Suppressor macrophage treated with lipopolysaccharide for 1 hour (primary cell): ENCODE results near the gene SLC22A25.
A peak's percentile ranks its signal among the peaks of the same experiment; 100 is the strongest.
"Not testable (repeated sequence)": the region's sequence is repeated elsewhere in the genome, so short reads cannot be mapped to it uniquely, and the experiment has no call there.

Experiments
- DNase-seq, 3 donors: peaks; one replicate each; pipeline ENCODE4 v3.0.0-alpha.2; 2020 to 2022

SLC22A25 gene

DNA sequence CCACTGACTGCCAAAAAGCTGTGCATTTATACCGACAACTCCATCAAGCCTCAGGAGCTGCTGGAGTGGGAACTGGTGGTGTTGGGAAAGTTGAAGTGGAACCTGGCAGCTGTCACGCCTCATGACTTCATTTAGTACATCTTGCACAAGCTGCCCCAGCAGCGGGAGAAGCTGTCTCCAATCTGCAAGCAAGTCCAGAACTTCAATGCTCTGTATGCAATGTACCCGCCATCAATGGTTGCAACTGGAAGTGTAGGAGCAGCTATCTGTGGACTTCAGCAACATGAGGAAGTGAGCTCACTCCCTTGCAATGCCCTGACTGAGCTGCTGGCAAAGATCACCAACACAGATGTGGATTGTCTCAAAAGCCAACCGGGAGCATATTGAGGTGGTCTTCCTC, at the start of gene SLC22A25:
TSS of gene SLC22A25 (minus strand) at position 67 of the 400 bp plus-strand sequence. CDS start 13,947 bp downstream, outside the sequence.
- DNase-seq, result peak in 1 of 3 donors; percentile 0

DNA sequence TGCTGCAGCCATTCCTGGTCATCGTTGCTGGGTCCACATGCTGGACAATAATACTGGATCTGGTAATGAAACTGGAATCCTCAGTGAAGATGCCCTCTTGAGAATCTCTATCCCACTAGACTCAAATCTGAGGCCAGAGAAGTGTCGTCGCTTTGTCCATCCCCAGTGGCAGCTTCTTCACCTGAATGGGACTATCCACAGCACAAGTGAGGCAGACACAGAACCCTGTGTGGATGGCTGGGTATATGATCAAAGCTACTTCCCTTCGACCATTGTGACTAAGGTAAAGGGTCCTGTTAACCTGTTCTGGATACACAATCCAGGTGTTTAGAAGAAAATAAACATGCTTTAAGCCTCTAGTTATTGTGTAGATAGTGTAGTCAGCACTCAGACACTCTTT, 46.9 kb upstream of the SLC22A25 start:
- DNase-seq, result no peak

DNA sequence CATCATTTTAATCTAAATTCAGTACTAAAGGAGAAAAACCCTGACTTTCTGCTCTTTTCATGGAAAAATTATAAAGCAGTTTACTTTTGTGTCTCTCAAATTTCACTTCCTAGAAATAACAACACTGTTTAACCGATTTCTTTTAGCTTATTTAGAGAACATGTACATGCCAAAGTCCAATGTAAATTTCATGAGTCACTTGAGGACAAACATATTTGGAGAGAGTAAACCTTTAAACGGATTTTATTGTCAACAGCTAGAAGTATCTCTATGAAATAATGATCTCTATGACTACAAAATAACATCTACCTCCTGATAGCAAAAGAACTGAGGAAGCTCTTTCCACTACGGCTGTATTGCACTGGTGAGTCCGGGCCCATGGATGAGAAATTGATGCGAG, 46.3 kb upstream of the SLC22A25 start:
- DNase-seq, result no peak

DNA sequence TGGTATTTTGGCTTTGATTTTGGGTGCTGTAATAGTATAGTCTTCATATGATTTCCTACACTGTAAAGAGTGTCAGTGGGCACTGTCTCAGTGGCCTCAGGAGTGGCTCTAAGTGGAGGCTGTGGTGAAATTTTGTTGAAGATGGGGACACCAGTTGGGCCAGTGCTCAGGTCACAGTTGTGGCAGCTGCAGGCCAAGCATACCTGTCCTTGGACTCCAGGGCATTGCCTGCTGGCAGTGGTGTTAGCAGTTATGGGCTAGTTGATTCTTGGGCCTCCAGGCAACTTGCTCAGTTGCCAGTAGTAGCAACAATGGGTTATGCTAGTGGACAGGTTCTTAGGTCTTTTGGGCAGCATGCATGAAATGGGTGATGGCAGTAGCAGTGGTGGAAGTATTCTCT, 39.2 kb upstream of the SLC22A25 start:
- DNase-seq, result no peak

DNA sequence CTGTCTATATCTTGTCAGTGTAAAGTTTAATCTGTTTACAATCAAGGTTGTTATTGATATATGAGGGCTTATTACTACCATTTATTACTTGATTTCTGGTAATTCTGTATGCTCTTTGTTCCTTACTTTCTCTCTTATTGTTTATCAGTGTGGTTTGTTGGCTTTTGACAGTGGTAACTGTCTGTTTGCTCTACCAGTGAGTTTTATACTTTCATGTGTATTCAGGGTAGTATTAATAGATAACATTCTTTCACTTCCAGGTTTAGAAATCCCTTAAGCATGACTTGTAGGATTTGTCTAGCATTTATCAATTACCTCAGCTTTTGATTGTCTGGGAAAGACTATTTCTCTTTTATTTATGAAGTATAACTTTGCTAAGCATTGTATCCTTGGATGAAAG, 37.5 kb upstream of the SLC22A25 start:
- DNase-seq, result no peak

DNA sequence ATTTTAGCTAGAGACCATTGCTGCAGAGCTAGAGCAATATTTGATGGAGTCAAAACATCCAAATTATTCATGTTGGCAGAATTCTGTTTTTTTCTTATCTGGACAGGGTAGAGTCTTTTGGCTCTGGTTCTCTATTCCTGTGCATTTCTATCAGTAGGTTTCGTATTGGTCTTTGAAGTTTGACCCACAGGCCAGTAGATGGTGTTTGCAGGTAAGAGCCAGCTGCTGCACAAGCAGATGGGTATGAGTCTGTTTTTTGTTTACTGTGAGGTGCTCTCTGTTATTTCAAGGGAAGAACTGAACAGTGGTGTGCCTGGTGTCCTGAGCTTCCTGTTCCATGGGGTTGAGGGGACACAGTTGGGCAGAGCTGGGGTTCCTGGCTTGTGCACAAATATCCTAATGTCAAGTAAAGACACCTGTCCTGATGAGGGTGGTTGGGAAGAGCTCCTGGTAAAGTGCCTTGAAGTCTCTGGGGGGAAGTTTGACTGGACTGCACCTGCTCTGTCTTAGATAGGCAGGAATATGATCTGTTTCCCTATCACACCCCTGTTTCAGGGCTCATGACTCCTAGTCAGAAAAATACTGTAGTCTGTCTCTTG, 34.0 kb upstream of the SLC22A25 start:
- DNase-seq, result no peak

DNA sequence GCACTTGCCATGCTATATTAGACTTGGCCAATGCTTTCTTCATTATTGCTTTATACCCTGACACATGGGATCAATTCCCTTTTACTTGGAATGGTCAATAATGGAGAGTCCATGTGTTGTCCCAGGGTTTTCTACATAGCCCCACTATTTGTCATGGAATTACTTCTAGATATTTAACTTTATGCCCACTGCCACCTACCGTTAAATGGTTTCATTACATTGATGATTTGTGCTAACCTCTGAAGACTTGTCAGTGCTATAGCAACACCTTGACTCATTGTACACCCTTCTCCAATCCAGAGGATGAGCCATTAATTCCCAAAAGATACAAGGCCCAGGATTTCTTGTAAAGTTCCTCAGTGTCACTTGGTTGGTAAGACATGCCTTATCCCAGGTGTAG, 31.4 kb upstream of the SLC22A25 start:
- DNase-seq, result no peak

DNA sequence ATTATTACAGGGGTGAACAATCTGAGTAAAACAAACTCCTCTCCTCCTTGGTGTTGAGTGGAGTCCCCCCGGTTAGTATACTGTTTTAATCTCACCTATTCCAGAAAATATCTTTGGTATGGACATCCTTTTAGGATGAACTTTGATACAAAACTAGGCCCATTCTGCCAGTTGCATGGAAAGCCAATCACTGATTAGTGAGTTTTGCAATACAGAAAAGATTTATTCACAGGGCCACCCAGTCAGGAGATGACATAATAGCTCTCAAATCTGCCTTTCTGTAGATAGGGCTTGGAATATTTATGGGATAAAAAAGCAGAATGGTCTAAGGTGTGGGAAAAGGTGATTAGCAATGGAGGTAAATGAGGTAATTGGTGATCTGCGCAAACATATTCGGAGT, 30.3 kb upstream of the SLC22A25 start:
- DNase-seq, result no peak

DNA sequence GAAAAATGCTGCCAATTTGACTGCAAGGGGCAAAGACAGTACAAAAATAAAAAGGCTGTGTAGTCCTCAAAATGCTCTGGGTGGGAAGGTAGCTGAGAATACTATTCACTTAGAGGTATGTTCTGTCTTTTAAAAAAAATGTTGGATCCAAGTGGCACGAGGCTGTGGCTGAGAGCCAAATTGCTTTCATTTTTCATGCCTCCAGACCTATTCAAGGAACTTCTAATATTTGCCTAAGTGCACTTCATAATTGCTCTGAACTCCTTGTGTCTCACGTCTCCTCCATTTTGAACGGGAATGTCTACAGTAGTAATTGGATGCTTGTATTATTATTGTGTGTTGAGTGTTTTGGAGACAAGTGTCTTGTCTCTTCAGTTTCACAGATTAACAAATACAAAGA, 19.1 kb upstream of the SLC22A25 start:
- DNase-seq, result no peak

DNA sequence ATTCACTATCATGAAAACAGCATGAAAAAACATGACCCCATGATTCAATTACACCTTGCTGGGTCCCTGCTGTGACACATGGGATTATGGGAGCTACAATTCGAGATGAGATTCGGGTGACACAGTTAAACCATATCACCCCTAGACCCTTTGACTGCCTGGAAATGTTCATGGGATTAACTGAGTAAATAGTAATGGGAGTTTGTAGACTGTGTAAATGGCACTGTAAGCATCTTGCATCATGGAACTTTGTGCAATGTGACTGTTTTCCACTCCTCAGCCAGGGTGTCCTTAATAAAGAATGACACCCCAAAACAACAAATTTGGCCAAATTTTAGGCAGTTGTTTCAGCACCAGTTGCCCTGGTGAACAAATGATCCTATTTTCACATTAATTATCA, 7.9 kb upstream of the SLC22A25 start:
- no peak for DNase-seq

DNA sequence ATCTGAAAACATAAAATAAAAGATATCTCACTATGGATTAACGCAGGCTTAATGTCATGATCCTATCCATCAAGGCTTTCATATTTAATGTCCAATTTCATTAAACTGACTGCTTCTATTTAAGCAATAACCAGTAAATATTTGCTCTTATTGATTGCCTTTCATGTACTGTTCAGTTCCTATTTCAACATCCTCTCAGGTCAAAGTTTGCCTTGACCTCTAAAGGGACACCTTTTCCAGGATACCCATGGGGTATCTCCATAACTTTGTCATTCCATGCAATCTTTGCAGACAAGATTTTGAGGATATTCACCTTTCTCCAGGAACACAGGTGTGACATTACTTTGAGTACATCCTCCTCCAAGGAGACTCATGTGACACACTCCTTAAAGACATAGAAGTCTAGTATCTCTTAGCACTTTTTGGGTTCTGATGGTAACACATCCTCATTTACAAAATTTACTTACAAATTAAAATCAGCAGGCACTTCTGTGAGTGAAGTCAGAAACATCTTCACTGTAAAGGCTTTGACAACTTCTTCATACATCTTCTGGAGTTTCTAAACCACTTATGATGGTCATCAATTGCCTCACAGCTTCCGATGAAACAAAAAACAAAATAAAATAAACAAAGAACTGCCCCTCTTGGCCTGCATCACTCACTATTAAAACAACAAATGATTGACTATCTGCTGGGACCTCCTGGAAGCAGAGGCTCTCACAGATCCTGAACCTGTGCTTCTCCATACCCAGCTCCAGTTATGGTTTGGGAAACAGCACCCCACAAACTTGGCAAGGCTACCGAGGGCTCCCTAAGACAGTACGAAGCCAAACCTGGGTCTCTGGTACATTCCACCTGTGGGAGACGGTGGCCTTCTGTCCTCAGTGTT, 7.0 kb upstream of the SLC22A25 start:
- DNase-seq, result no peak

DNA sequence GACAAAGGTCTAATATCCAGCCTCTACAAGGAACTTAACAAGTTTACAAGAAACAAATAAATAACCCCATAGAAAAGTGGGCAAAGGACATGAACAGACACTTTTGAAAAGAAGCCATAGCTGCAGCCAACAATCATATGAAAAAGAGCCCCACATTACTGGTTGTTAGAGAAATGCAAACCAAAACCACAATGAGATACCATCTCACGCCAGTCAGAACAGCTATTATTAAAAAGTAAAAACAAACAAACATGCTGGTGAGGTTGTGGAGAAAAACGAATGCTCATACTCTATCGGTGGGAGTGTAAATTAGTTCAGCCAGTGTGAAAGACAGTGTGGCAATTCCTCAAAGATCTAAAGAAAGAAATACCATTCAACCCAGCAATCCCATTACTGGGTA, 5.6 kb upstream of the SLC22A25 start:
- DNase-seq, result no peak

DNA sequence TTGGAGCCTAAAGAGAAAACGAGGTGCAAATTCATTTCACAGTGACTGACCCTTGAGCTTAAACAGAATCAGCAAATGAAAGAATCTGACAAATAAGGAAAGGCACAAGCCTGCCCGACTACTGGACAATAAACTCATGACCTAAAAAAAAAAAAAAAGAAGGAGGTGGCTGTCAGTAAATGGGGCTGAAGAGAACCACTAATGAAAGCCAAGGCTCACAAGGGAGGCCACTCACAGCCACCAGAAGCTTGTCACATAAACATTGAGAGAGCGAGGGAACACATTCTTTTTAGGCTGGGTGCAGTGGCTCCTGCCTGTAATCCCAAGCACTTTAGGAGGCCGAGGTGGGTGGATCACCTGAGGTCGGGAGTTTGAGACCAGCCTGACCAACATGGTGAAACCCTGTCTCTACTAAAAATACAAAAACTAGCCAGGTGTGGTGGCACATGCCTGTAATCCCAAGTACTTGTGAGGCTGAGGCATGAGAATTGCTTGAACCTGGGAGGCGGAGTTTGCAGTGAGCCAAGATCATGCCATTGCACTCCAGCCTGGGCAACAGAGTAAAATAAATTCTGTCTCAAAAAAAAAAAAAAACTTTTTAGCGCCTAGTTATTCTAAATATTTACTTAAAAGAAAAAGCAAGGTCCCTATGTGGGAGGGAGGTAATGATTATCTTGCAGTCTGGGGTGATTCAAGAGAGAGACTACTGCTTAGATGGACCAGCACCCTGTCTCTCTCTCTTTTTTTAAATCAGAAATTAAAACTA, 4.0 kb upstream of the SLC22A25 start:
- DNase-seq, result not testable (repeated sequence)

DNA sequence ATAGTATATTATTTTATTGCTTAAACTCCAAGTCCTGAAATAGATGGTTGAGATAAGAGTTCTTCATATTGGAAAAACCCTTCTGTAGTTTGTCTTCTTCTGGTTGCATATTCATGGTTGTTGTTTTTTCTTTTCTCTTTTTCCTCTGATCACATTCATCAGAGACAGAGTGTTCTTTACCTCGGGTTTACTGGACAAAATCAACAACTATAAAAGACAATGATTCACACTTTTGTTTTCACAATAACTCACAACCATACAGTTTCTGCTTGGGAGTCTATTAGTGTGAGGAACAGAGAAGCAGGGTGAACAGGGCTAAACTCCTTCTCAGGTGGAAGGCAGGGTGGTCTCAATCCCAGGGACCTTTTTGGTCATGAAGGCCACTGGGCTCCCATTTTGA, 2.6 kb upstream of the SLC22A25 start:
- no peak for DNase-seq

DNA sequence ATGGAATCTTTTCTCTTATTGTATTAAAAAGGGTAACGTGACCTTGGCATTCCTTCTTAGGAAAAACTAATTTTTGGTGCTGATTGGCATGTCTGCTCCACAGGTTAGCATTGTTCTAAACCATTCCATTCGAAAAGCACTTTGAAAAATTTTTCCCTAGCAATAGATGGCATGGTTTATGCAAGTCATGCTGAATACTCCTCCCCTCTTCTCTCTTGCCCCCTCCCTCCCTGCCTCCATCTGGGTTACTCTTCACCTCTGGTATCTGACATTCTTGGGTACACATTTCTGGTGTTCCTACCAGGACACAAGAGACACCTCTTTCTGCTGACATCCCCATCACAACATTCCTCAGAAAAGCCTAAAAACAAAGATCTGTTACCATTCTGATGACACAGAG, 1.5 kb upstream of the SLC22A25 start:
- DNase-seq, result no peak

DNA sequence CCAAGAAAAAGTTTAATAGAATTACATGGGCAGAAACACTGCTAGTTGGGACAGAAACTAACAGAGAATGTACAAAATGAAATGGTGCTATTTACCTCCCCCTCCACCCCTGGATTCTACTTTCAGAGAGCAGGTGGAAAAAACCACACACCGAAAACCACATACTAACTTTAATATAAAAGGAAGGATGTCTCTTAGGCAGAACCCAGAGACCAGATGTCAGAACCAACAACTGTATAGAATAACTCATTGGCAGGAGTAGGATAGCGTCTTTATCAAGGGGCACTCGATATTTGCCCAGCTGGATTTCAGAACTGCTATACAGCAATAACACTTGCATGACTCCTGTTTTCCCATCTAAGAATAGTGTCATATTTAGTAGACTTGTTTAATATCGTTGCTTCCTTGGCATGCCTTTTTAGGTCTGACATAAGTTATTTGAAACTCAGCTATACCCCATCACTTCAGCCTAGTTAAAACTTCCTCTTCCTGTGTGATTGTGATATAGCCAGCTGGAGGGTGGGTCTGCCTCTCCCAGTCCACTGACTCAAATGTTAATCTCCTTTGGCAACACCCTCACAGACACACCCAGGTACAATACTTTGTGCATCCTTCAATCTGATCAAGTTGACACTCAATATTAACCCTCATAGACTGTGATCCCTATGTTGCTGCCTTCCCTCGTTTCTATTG, 1.2 kb downstream of the SLC22A25 start:
- no peak for DNase-seq

DNA sequence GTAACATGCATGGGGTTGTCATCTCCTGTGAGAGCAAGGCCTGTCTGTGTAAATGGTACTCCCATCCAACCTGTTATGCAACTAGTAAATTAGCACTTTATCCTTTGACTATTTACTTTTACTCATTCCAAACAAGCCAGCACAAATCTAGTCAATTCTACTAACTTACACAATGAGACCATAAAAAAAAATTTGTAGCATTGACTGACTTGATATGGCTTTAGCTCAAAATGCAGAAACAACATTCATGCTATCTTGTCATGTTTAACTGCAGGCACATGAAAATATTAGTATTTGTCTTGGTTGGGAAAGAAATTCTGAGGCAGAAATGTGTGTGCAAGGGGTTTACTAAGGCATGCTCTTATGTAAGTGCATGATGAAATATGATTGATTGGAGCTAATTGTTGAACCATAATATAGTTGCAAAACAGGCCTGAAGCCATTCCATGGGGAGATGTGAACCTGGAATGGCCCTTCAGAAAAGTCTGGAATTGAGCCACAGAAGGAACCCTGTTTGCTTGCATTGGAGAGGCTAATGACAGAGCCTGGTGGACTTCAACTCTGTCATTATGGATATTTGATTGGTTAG, 2.5 kb downstream of the SLC22A25 start:
- no peak for DNase-seq

DNA sequence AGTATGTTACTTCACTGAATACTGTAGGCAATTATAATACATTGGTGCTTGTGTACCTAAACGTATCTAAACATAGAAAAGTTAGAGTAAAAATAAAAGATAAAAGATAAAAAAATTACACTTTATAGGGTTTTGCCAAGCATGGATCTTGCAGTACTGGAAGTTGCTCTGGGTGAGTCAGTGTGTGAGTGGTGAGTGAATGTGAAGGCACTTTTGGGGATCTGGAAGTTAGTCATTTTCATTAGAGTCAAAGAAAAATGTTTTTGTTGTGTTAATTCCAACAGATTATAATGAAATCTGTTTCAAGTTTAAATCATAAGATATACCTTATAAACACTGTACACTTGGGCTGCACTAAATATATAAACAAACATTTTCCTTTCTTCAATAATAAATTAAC, 3.3 kb downstream of the SLC22A25 start:
- peak in 1 of 3 donors; percentile 0 for DNase-seq

DNA sequence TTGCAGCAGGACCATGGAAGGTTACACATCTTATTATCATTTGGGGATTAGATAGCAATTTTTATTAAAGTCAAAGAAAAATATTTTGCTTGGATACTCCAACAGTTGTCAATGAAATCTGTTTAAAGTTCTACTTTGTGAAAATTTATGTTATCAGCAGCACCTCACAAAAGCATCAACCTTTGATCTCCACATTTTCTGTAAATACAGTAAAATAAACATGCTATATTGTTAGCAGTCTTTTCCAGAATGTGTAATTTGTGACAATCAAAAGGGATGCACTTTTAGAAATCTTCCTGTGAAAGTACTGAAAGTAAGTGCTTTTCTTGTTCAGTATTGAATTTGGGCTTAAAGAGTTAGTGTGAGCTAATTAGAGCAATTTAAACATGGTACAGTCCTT, 4.1 kb downstream of the SLC22A25 start:
- DNase-seq, result no peak

DNA sequence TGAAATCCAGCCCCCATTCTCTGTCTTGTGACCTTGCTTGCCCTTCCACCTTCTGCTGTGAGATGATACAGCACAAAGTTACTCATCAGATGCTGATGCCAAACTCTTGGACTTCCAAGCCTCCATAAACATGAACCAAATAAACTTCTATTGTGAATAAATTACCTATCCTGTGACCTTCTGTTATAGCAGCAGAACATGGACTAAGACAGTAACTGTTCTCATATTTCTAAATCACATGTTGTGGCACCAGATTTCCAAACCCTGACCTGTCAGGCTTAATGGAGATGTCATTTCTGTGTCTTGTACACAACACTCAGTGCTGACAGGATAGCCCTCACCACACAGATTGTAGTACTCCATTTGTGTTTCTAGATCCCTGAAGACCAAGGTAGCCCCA, 6.0 kb downstream of the SLC22A25 start:
- DNase-seq, result no peak

DNA sequence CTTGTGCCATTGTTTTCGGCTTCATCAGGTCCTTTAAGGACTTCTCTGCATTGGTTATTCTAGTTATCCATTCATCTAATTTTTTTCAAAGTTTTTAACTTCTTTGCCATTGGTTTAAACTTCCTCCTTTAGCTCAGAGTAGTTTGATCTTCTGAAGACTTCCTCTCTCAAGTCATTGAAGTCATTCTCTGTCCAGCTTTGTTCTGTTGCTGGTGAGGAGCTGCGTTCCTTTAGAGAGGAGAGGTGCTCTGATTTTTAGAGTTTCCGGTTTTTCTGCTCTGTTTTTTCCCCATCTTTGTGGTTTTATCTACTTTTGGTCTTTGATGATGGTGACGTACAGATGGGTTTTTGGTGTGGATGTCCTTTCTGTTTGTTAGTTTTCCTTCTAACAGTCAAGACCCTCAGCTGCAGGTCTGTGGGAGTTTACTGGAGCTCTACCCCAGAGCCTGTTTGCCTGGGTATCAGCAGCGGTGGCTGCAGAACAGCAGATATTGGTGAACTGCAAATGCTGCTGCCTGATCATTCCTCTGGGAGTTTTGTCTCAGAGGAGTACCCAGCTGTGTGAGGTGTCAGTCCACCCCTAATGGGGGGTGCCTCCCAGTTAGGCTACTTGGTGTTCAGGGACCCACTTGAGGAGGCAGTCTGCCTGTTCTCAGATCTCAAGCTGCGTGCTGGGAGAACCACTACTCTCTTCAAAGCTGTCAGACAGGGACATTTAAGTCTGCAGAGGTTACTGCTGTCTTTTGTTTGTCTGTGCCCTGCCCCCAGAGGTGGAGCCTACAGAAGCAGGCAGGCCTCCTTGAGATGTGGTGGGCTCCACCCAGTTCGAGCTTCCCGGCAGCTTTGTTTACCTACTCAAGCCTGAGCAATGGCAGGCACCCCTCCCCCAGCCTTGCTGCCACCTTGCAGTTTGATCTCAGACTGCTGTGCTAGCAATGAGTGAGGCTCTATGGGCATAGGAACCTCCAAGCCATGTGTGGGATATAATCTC, 7.6 kb downstream of the SLC22A25 start:
- not testable (repeated sequence) for DNase-seq
